SK-N-SH (cell line): Measurements from ENCODE around the gene CACNA2D3. TPM values are rescaled to one million over a fixed set of nuclear protein-coding genes. Genes with fewer than 3 reads are reported as not detected.

Experiments used
- CTCF ChIA-PET: fragments of 300-600, 350-600 bp; formaldehyde crosslinking; extraction: SDS; loops from one replicate; lab custom pipeline; 2021; lab: Yijun Ruan, JAX
- POLR2A ChIA-PET: fragments of 350-600 bp; sonication (Branson Sonifier 250); formaldehyde crosslinking; extraction: SDS; loops from one replicate; lab custom pipeline; 2020; ENCODE audit warnings: antibody characterized with exemption, inconsistent platforms; lab: Yijun Ruan, JAX
- DNase-seq: peaks from one replicate; pipeline ENCODE4 v3.0.0; 2012
- H2AFZ ChIP-seq: fragments of 200-600 bp; sonication (generic); 2 replicates; pipeline ENCODE4 v1.8.1; 2016; ENCODE audit warnings: antibody characterized with exemption, mild to moderate bottlenecking, low read depth
- H3F3A ChIP-seq: fragments of 200-600 bp; sonication (generic); replicated peaks from 2 replicates; pipeline ENCODE3; 2016; ENCODE audit warnings: antibody characterized with exemption, mild to moderate bottlenecking; ENCODE audit not compliant: insufficient read depth
- H3K27ac ChIP-seq, 2 experiments: fragments of 200-500 bp in 1 of 2; fragments of 200-600 bp in 1 of 2; sonication (Bioruptor generic) in 1 of 2; sonication (generic), shearing (Covaris generic) in 1 of 2; 2 replicates each; pipeline versions ENCODE4 v1.5.1 to v1.6.1; 2014 to 2016; ENCODE audit warnings: low read depth in 2 of 2, inconsistent platforms in 1 of 2, low read length in 1 of 2, mild to moderate bottlenecking in 1 of 2, mixed read lengths in 1 of 2
- H3K27me3 ChIP-seq: fragments of 200-600 bp; sonication (generic), shearing (Covaris generic); 2 replicates; pipeline ENCODE4 v1.6.1; 2016; ENCODE audit warnings: mixed run types; ENCODE audit not compliant: insufficient read depth
- H3K36me3 ChIP-seq, 2 experiments: fragments of 200-500 bp in 1 of 2; fragments of 200-600 bp in 1 of 2; sonication (Bioruptor generic) in 1 of 2; sonication (generic) in 1 of 2; replicated peaks in 1 of 2; 2 replicates each; pipeline versions ENCODE3 to v1.5.1; 2014 to 2016; ENCODE audit warnings: low read length in 1 of 2, mild to moderate bottlenecking in 1 of 2; ENCODE audit not compliant: insufficient read depth in 2 of 2, control insufficient read depth in 1 of 2
- H3K4me1 ChIP-seq, 2 experiments: fragments of 200-500 bp in 1 of 2; fragments of 200-600 bp in 1 of 2; sonication (Bioruptor generic) in 1 of 2; sonication (generic), shearing (Covaris generic) in 1 of 2; 2 replicates each; pipeline versions ENCODE4 v1.5.1 to v1.6.1; 2014 to 2016; ENCODE audit warnings: low read depth in 1 of 2, low read length in 1 of 2, mixed run types in 1 of 2; ENCODE audit not compliant: insufficient read depth in 2 of 2, control insufficient read depth in 1 of 2
- H3K4me2 ChIP-seq: fragments of 200-600 bp; sonication (generic), shearing (Covaris generic); 2 replicates; pipeline ENCODE4 v1.6.1; 2017; ENCODE audit warnings: mixed run types
- H3K4me3 ChIP-seq, 2 experiments: fragments of 200-500 bp in 1 of 2; fragments of 200-600 bp in 1 of 2; sonication (Bioruptor generic) in 1 of 2; sonication (generic), shearing (Covaris generic) in 1 of 2; 2 replicates each; pipeline versions ENCODE4 v1.5.1 to v1.8.1; 2014 to 2016; ENCODE audit warnings: low read depth in 2 of 2, inconsistent platforms in 1 of 2, low read length in 1 of 2, mild to moderate bottlenecking in 1 of 2, mixed read lengths in 1 of 2, moderate library complexity in 1 of 2
- H3K79me2 ChIP-seq: fragments of 200-600 bp; sonication (generic); 2 replicates; pipeline ENCODE4 v1.8.1; 2017; ENCODE audit warnings: mild to moderate bottlenecking; ENCODE audit not compliant: insufficient read depth
- H3K9ac ChIP-seq: fragments of 200-600 bp; sonication (generic); 2 replicates; pipeline ENCODE4 v1.6.1; 2017; ENCODE audit warnings: mixed run types
- H3K9me2 ChIP-seq: fragments of 200-600 bp; sonication (generic); 2 replicates; pipeline ENCODE4 v1.6.1; 2017; ENCODE audit warnings: mixed run types
- H3K9me3 ChIP-seq: fragments of 200-600 bp; sonication (generic); 2 replicates; pipeline ENCODE4 v1.6.1; 2017; ENCODE audit warnings: mixed run types, mild to moderate bottlenecking, moderate library complexity
- H4K20me1 ChIP-seq: fragments of 200-600 bp; sonication (generic); 2 replicates; pipeline ENCODE4 v1.6.1; 2017; ENCODE audit warnings: mild to moderate bottlenecking, mixed run types; ENCODE audit not compliant: insufficient read depth
- CHD2 ChIP-seq: fragments of 150-350 bp; IDR thresholded peaks from 2 replicates; pipeline ENCODE4 v1.6.1; 2018; ENCODE audit warnings: low read length; ENCODE audit not compliant: partially characterized antibody
- EP300 ChIP-seq, 2 experiments: IDR thresholded peaks; 2 replicates each; pipeline versions ENCODE4 v1.4.0 to v1.6.1; 2012; ENCODE audit warnings: borderline replicate concordance in 1 of 2, low read depth in 1 of 2, low read length in 1 of 2
- EZH2phosphoT487 ChIP-seq: fragments of 200-600 bp; sonication (generic); IDR thresholded peaks from 2 replicates; pipeline ENCODE4 v1.6.1; 2017; ENCODE audit warnings: low read depth, mixed run types, mild to moderate bottlenecking, antibody characterized with exemption, moderate library complexity, borderline replicate concordance
- FOXJ3 ChIP-seq: sonication (generic); formaldehyde crosslinking; IDR thresholded peaks from 2 replicates; pipeline ENCODE4 v1.5.1; 2020; ENCODE audit warnings: mild to moderate bottlenecking, missing genetic modification reagents
- FOXM1 ChIP-seq: IDR thresholded peaks from 2 replicates; pipeline ENCODE4 v1.4.0; 2012; ENCODE audit warnings: low read depth, mild to moderate bottlenecking
- GABPA ChIP-seq: IDR thresholded peaks from 2 replicates; pipeline ENCODE4 v1.4.0; 2012; ENCODE audit warnings: low read depth, mild to moderate bottlenecking
- GATA2 ChIP-seq: sonication (generic); formaldehyde crosslinking; IDR thresholded peaks from 2 replicates; pipeline ENCODE4 v1.5.0; 2020; ENCODE audit warnings: mild to moderate bottlenecking, missing genetic modification reagents
- IRF3 ChIP-seq: fragments of 150-350 bp; IDR thresholded peaks from 2 replicates; pipeline ENCODE4 v1.6.1; 2016; ENCODE audit warnings: mild to moderate bottlenecking, low read depth, low read length
- MAX ChIP-seq: IDR thresholded peaks from 2 replicates; pipeline ENCODE4 v1.4.0; 2012; ENCODE audit warnings: low read depth
- MEF2A ChIP-seq: IDR thresholded peaks from 2 replicates; pipeline ENCODE4 v1.4.0; 2012; ENCODE audit warnings: low read depth, borderline replicate concordance
- NFIC ChIP-seq: IDR thresholded peaks from 2 replicates; pipeline ENCODE4 v1.4.0; 2012; ENCODE audit warnings: borderline replicate concordance
- PBX3 ChIP-seq: IDR thresholded peaks from 2 replicates; pipeline ENCODE4; 2012
- SMC3 ChIP-seq: IDR thresholded peaks from 2 replicates; pipeline ENCODE4 v1.6.1; 2012; ENCODE audit warnings: low read depth, low read length, improper control_type of control experiment
- TEAD4 ChIP-seq: IDR thresholded peaks from 2 replicates; pipeline ENCODE4 v1.4.0; 2012; ENCODE audit warnings: mild to moderate bottlenecking, borderline replicate concordance; ENCODE audit not compliant: insufficient read depth
- USF1 ChIP-seq: IDR thresholded peaks from 2 replicates; pipeline ENCODE4 v1.4.0; 2012; ENCODE audit warnings: low read depth, borderline replicate concordance
- ZBTB33 ChIP-seq: IDR thresholded peaks from 2 replicates; pipeline ENCODE4 v1.4.0; 2012; ENCODE audit warnings: low read depth, borderline replicate concordance
- WGBS: methylation state at CpG from one replicate; pipeline ENCODE4 v1.1.6; 2017; ENCODE audit warnings: low lambda C conversion rate; 5-methylcytosine and 5-hydroxymethylcytosine counted together
- polyA plus RNA-seq, 3 experiments: library from polyadenylated mRNA; depleted of rRNA; stranded (reverse); fragments of >200 nt; gene quantifications; 2 replicates each; pipeline ENCODE4 v1.2.3, GENCODE V29; 2012

The CACNA2D3 gene
- polyA plus RNA-seq, 1 of the 3 experiments (the other 2 are of a cell fraction) = 0.15 TPM

- H3K27ac ChIP-seq = no peak overlapping the region
- no peak overlapping the region for H3K4me3 ChIP-seq
- H3K9me2 ChIP-seq = no peaks in the 10 kb centered on the region
- no peak for DNase-seq
- no peak overlapping the region for H3K9ac ChIP-seq
- no peaks in the 10 kb centered on the region for H3K27me3 ChIP-seq
- H3K4me1 ChIP-seq = no peaks in the 10 kb centered on the region; a peak in 1 of 4 replicates
- no peaks in the 10 kb centered on the region for H3K79me2 ChIP-seq
- H4K20me1 ChIP-seq = no peaks in the 10 kb centered on the region
- no peaks in the 10 kb centered on the region for H3F3A ChIP-seq
- CTCF ChIA-PET = interaction anchor here (5.4 kb wide), 1 partner anchor 14 kb away, joined by 30 read pairs; no protein-coding TSS in a partner anchor
- no peak overlapping the region for H3K4me2 ChIP-seq
- no peak overlapping the region for H2AFZ ChIP-seq
- no peaks in the 10 kb centered on the region for H3K36me3 ChIP-seq
- TF ChIP-seq EZH2phosphoT487 (no peak), EP300 (IDR thresholded peaks at IDR 0.05; ENCODE audit: borderline replicate concordance in 1 of 2, low read depth in 1 of 2, low read length in 1 of 2) (no peak), GATA2 (CRISPR knock-in tag) (no peak), MAX (no peak), ZBTB33 (no peak), TEAD4 (no peak), USF1 (no peak), MEF2A (no peak), PBX3 (no peak), NFIC (no peak), FOXJ3 (CRISPR knock-in tag) (no peak), FOXM1 (no peak), IRF3 (no peak), GABPA (no peak), SMC3 (no peak), CHD2 (no peak)
- TF ChIP-seq, all 33 proteins: peak for 0
- 41% methylated on average over 3 of the region's 3 CpGs for WGBS
- POLR2A ChIA-PET = no interaction called here
- H3K9me3 ChIP-seq = no peaks in the 10 kb centered on the region
Measured at GRCh38 chr3:54132685-54133084, 10.3 kb downstream of the CACNA2D3 start.
